Esophagus muscularis mucosa (tissue), 4 donors: ENCODE results near the gene THRB. TPM values are rescaled to one million over a fixed set of nuclear protein-coding genes. Genes with fewer than 3 reads are reported as not detected.

Experiments
- DNase-seq: peaks from one replicate; pipeline ENCODE4 v3.0.0-alpha.2; 2017; ENCODE audit errors: extremely low spot score
- H3K27ac ChIP-seq, 4 donors: fragments of 200-600 bp; sonication (generic); replicated peaks in 1 of 4; 1 replicate in 3 of 4; 2 replicates in 1 of 4; pipeline ENCODE4 v1.5.1; 2016 to 2019; ENCODE audit warnings: mild to moderate bottlenecking in 1 of 4
- H3K27me3 ChIP-seq, 4 donors: fragments of 200-600 bp; sonication (generic); one replicate each; pipeline versions ENCODE4 v1.5.1 to v1.6.0; 2016 to 2019
- H3K36me3 ChIP-seq, 4 donors: fragments of 200-600 bp; sonication (generic); one replicate each; pipeline ENCODE4 v1.5.1; 2016 to 2019
- H3K4me1 ChIP-seq, 4 donors: fragments of 200-600 bp; sonication (generic); one replicate each; pipeline ENCODE4 v1.5.1; 2016 to 2019
- H3K4me3 ChIP-seq, 4 donors: fragments of 200-600 bp; sonication (generic); 1 replicate in 2 of 4; 2 replicates in 2 of 4; pipeline ENCODE4 v1.5.1; 2016 to 2019; ENCODE audit warnings: mild to moderate bottlenecking in 4 of 4, moderate library complexity in 1 of 4
- H3K9me3 ChIP-seq, 4 donors: fragments of 200-600 bp; sonication (generic); 1 replicate in 3 of 4; 2 replicates in 1 of 4; pipeline ENCODE4 v1.5.1; 2016 to 2019
- EP300 ChIP-seq: sonication (generic); formaldehyde crosslinking; IDR thresholded peaks from one replicate; pipeline ENCODE4 v1.6.1; 2017; ENCODE audit warnings: antibody characterized with exemption
- POLR2A ChIP-seq: fragments of 450-650 bp; IDR thresholded peaks from one replicate; pipeline ENCODE4 v1.6.1; 2017; ENCODE audit warnings: antibody characterized with exemption, moderate library complexity, mild to moderate bottlenecking, low read depth
- POLR2AphosphoS5 ChIP-seq, 2 donors: sonication (generic); formaldehyde crosslinking; IDR thresholded peaks; one replicate each; pipeline ENCODE4 v1.6.1; 2017; ENCODE audit warnings: antibody characterized with exemption in 2 of 2
- WGBS: methylation state at CpG from one replicate; pipeline ENCODE4 v1.1.5; 2018; 5-methylcytosine and 5-hydroxymethylcytosine counted together
- intact Hi-C: fragments of 100-400 bp; cut with DNase I; formaldehyde crosslinking; loops from one replicate; pipeline ENCODE4 v1.15.1; 2023
- total RNA-seq, 4 donors: library from RNA; depleted of rRNA; stranded (reverse); fragments of >200 nt; gene quantifications; one replicate each; pipeline versions ENCODE4 v1.1.0 to v1.2.1, GENCODE V29; 2016
- TF ChIP-seq, protein P1 (sequence below), 3 experiments: fragments of 200-600 bp in 2 of 3; fragments of 450-650 bp in 1 of 3; sonication (generic) in 2 of 3; IDR thresholded peaks; one replicate each; pipeline ENCODE4 v1.5.1; 2017 to 2019; ENCODE audit warnings: antibody characterized with exemption in 3 of 3, mild to moderate bottlenecking in 2 of 3, moderate library complexity in 1 of 3

Gene THRB
- total RNA-seq, 4 donors from 2014 or later = 31.5 to 68.6 (median 39.3) TPM

DNA sequence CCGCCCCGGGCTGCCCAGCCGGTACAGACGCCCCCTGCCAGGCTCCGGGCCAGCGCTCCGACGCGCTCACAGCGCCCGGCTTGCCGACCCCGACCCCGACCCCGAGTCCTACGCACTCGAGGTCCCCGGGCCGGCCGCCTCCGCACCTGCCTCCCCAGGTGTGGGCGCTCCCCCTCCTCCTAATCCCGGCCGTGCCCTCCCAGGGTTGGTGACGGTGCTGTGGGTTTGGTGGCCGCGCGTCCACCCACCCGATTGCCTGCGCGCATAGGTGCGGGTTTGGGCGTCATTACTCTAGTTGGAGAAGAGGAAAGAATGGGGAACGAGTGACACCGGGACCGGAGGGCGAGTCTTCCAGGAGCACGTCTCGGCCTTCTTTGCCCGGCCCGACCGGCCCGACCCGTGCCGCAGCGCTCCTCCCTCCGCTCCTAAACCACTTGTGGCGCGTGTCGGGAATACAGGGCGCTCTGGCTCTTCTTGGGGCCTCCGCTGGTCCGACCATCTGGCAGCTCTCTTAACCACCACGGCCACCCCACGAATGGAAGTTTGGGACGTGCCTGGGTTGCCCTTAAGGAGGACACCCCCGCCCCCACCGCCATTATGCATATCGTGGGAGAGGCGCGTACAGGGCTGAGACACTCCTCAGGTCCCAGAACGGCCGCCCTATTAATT, 810 bp upstream of the THRB start:
- peaks cover 17 to 49% (median 44%) of the 10 kb centered on the region in 4 donors for H3K4me1 ChIP-seq
- TF ChIP-seq POLR2AphosphoS5 (IDR thresholded peaks at IDR 0.05) (no peak), EP300 (no peak), POLR2A (no peak)
- TF ChIP-seq, protein P1, sequence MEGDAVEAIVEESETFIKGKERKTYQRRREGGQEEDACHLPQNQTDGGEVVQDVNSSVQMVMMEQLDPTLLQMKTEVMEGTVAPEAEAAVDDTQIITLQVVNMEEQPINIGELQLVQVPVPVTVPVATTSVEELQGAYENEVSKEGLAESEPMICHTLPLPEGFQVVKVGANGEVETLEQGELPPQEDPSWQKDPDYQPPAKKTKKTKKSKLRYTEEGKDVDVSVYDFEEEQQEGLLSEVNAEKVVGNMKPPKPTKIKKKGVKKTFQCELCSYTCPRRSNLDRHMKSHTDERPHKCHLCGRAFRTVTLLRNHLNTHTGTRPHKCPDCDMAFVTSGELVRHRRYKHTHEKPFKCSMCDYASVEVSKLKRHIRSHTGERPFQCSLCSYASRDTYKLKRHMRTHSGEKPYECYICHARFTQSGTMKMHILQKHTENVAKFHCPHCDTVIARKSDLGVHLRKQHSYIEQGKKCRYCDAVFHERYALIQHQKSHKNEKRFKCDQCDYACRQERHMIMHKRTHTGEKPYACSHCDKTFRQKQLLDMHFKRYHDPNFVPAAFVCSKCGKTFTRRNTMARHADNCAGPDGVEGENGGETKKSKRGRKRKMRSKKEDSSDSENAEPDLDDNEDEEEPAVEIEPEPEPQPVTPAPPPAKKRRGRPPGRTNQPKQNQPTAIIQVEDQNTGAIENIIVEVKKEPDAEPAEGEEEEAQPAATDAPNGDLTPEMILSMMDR (IDR thresholded peaks at IDR 0.05) = no peak
- peak overlapping the region; percentile 80 to 93 (median 86) for H3K4me3 ChIP-seq
- 12% methylated on average over 29 of the region's 63 CpGs for WGBS
- H3K9me3 ChIP-seq = no peaks in the 10 kb centered on the region
- no peaks in the 10 kb centered on the region for H3K36me3 ChIP-seq
- no peak for DNase-seq
- H3K27ac ChIP-seq = peak overlapping the region; percentile 92 to 97 (median 96)
- intact Hi-C loops = loop anchor here (5.0 kb wide), 3 partner anchors 133 to 498 kb away; no protein-coding TSS in a partner anchor
- no peaks in the 10 kb centered on the region for H3K27me3 ChIP-seq

- TF ChIP-seq POLR2A = no peak
- no peak for TF ChIP-seq EP300
- TF ChIP-seq, protein P1 (IDR thresholded peaks at IDR 0.05) = no peak
- TF ChIP-seq POLR2AphosphoS5 (IDR thresholded peaks at IDR 0.05) = peak in 1 of 2 donors; percentile 42
- H3K9me3 ChIP-seq = no peaks in the 10 kb centered on the region
- H3K27ac ChIP-seq = peak overlapping the region; percentile 92 to 97 (median 96)
- intact Hi-C loops = no loop called here
- peak overlapping the region; percentile 80 to 93 (median 86) for H3K4me3 ChIP-seq
- WGBS = 1% methylated on average over 30 of the region's 50 CpGs
- peaks cover 24 to 64% (median 59%) of the 10 kb centered on the region in 4 donors for H3K4me1 ChIP-seq
- no peak for DNase-seq
- H3K36me3 ChIP-seq = no peaks in the 10 kb centered on the region
- H3K27me3 ChIP-seq = no peaks in the 10 kb centered on the region
These were observed 668 bp downstream of the THRB start for GRCh38 chr3:24493746-24494617.

DNA sequence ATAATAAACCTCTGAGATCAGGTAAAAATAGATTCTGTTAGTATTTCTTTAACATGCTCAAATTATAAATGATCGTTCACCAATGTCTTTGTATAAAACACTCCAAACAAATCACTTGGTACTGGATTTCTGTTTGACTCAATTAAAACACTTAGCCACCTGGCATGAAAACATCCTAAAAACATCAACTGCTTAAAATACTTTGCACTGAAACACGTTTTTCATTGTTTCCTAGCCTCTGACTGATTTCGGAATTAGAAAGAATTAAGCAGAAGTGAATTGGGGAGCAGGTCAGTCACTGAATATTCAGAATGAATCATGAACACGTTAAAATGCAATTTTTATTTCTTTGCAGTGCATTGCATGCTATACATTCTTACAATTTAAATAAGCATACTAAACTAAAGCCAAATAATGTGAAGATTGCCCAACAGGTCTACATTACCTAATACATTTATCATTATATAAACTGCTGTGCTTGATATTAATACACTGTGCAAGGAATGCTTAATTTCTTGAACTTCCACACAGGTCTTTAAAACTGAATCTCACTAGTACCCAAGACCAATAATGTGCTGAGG, 1.6 kb downstream of the THRB start:
- no peak for TF ChIP-seq EP300
- TF ChIP-seq, protein P1 (IDR thresholded peaks at IDR 0.05) = no peak
- no peak for TF ChIP-seq POLR2A
- no peak for TF ChIP-seq POLR2AphosphoS5 (IDR thresholded peaks at IDR 0.05)
- DNase-seq = no peak
- peaks cover 24 to 71% (median 62%) of the 10 kb centered on the region in 4 donors for H3K4me1 ChIP-seq
- H3K9me3 ChIP-seq = no peaks in the 10 kb centered on the region
- intact Hi-C loops = no loop called here
- no peaks in the 10 kb centered on the region for H3K27me3 ChIP-seq
- 24% methylated on average over 4 of the region's 4 CpGs for WGBS
- H3K4me3 ChIP-seq = peak overlapping the region; percentile 80 to 93 (median 86)
- no peaks in the 10 kb centered on the region for H3K36me3 ChIP-seq
- peak overlapping the region; percentile 92 to 97 (median 96) for H3K27ac ChIP-seq

- Histone ChIP-seq H3K4me1 (peaks cover 20 to 84% (median 75%) of the 10 kb centered on the region in 4 donors), H3K9me3 (no peaks in the 10 kb centered on the region), H3K36me3 (no peaks in the 10 kb centered on the region), H3K27me3 (no peaks in the 10 kb centered on the region), H3K4me3 (no peak overlapping the region), H3K27ac (peak overlapping the region in 3 of 4 donors; percentile 8 to 41 (median 29))
- no peak for TF ChIP-seq POLR2A
- TF ChIP-seq POLR2AphosphoS5 (IDR thresholded peaks at IDR 0.05) = peak in 1 of 2 donors; percentile 34
- intact Hi-C loops = no loop called here
- WGBS = 50% methylated on average over 2 of the region's 2 CpGs
- no peak for DNase-seq
These were observed 4.5 kb downstream of the THRB start for GRCh38 chr3:24490151-24490550.
